ENCODE data around the gene EIPR1.

DNA sequence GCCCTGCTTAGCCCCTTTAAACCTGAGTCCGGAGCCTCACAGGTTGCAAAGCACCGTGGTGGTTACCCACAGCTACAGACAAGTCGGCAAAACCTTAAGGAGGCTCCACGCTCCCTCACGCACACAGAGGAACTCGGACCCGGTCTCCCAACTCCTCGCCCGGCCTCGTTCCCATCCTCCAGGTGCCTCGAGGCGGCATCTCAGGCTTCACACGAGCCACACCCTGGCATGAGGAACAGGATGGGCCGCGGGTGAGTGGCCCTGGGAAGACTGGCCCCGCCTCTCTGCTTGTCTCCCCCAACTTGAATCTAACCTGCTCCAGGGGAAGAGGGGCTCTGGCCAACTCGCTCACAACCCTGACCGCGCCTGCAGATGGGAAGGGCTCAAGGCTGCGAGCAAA, 97.4 kb downstream of the EIPR1 start:
- no peak for TF ChIP-seq RARB (CRISPR knock-in tag; IDR thresholded peaks at IDR 0.05)
- TF ChIP-seq, protein P1, sequence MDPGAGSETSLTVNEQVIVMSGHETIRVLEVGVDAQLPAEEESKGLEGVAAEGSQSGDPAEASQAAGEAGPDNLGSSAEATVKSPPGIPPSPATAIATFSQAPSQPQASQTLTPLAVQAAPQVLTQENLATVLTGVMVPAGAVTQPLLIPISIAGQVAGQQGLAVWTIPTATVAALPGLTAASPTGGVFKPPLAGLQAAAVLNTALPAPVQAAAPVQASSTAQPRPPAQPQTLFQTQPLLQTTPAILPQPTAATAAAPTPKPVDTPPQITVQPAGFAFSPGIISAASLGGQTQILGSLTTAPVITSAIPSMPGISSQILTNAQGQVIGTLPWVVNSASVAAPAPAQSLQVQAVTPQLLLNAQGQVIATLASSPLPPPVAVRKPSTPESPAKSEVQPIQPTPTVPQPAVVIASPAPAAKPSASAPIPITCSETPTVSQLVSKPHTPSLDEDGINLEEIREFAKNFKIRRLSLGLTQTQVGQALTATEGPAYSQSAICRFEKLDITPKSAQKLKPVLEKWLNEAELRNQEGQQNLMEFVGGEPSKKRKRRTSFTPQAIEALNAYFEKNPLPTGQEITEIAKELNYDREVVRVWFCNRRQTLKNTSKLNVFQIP (CRISPR knock-in tag; IDR thresholded peaks at IDR 0.05; ENCODE audit: borderline replicate concordance, low read depth) = no peak
- TF ChIP-seq TCF4 (CRISPR knock-in tag; IDR thresholded peaks at IDR 0.05; ENCODE audit: borderline replicate concordance) = no peak
- TF ChIP-seq, protein P2, sequence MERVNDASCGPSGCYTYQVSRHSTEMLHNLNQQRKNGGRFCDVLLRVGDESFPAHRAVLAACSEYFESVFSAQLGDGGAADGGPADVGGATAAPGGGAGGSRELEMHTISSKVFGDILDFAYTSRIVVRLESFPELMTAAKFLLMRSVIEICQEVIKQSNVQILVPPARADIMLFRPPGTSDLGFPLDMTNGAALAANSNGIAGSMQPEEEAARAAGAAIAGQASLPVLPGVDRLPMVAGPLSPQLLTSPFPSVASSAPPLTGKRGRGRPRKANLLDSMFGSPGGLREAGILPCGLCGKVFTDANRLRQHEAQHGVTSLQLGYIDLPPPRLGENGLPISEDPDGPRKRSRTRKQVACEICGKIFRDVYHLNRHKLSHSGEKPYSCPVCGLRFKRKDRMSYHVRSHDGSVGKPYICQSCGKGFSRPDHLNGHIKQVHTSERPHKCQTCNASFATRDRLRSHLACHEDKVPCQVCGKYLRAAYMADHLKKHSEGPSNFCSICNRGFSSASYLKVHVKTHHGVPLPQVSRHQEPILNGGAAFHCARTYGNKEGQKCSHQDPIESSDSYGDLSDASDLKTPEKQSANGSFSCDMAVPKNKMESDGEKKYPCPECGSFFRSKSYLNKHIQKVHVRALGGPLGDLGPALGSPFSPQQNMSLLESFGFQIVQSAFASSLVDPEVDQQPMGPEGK (CRISPR knock-in tag; IDR thresholded peaks at IDR 0.05; ENCODE audit: borderline replicate concordance) = no peak
- TF ChIP-seq ARNTL (CRISPR knock-in tag; IDR thresholded peaks at IDR 0.05; ENCODE audit: borderline replicate concordance, low read depth) = no peak
- TF ChIP-seq, protein P3, sequence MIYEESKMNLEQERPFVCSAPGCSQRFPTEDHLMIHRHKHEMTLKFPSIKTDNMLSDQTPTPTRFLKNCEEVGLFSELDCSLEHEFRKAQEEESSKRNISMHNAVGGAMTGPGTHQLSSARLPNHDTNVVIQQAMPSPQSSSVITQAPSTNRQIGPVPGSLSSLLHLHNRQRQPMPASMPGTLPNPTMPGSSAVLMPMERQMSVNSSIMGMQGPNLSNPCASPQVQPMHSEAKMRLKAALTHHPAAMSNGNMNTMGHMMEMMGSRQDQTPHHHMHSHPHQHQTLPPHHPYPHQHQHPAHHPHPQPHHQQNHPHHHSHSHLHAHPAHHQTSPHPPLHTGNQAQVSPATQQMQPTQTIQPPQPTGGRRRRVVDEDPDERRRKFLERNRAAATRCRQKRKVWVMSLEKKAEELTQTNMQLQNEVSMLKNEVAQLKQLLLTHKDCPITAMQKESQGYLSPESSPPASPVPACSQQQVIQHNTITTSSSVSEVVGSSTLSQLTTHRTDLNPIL (CRISPR knock-in tag; IDR thresholded peaks at IDR 0.05; ENCODE audit: low read depth) = no peak
- TF ChIP-seq ZFP3 (CRISPR knock-in tag; IDR thresholded peaks at IDR 0.05) = no peak
- no peak for TF ChIP-seq OSR1 (CRISPR knock-in tag; IDR thresholded peaks at IDR 0.05)
- no peak for TF ChIP-seq PPARA (CRISPR knock-in tag; IDR thresholded peaks at IDR 0.05; ENCODE audit: borderline replicate concordance)
- no peak for TF ChIP-seq GLIS3 (CRISPR knock-in tag; IDR thresholded peaks at IDR 0.05)
- TF ChIP-seq ZNF8 (CRISPR knock-in tag; IDR thresholded peaks at IDR 0.05) = no peak
